OCI-LY7 (cell line): ENCODE measurements around the gene CYP11A1. TPM values are rescaled to one million over a fixed set of nuclear protein-coding genes. Genes with fewer than 3 reads are reported as not detected.

Experiments
- BruUV-seq: library from RNA; stranded (reverse); fragments of 400-500 nt; replicated peaks from 2 replicates; lab custom pipeline; 2021; lab: Mats Ljungman, UMichigan
- CTCF ChIA-PET: fragments of 300-600 bp; sonication (Branson Sonifier 250); formaldehyde crosslinking; loops from one replicate; lab custom pipeline; 2022; ENCODE audit warnings: antibody characterized with exemption; ENCODE audit not compliant: unreplicated experiment; lab: Charles Lee
- POLR2A ChIA-PET: fragments of 300-600 bp; sonication (Branson Sonifier 250); formaldehyde crosslinking; loops from one replicate; lab custom pipeline; 2022; ENCODE audit warnings: antibody characterized with exemption; lab: Charles Lee
- DNase-seq: peaks from one replicate; pipeline ENCODE4 v3.0.0-alpha.2; 2015; ENCODE audit warnings: low spot score
- H2AFZ ChIP-seq: fragments of 200-600 bp; sonication (generic), shearing (Covaris generic); 2 replicates; pipeline ENCODE4 v1.6.1; 2014; ENCODE audit warnings: mild to moderate bottlenecking, antibody characterized with exemption, low read length, moderate library complexity
- H3K27ac ChIP-seq: fragments of 200-600 bp; sonication (generic); 2 replicates; pipeline ENCODE4 v1.5.1; 2014; ENCODE audit warnings: mixed run types, low read depth, mild to moderate bottlenecking, moderate library complexity, low read length, inconsistent platforms; ENCODE audit not compliant: poor library complexity, severe bottlenecking
- H3K36me3 ChIP-seq: fragments of 200-600 bp; sonication (generic); 2 replicates; pipeline ENCODE4 v1.6.1; 2014; ENCODE audit warnings: mild to moderate bottlenecking, antibody characterized with exemption, low read length, moderate library complexity, mixed read lengths; ENCODE audit not compliant: insufficient read depth
- H3K4me1 ChIP-seq: fragments of 200-600 bp; sonication (generic); 2 replicates; pipeline ENCODE4 v1.5.1; 2014; ENCODE audit warnings: mild to moderate bottlenecking, low read length; ENCODE audit not compliant: insufficient read depth, poor library complexity, severe bottlenecking
- H3K4me2 ChIP-seq: fragments of 200-600 bp; sonication (generic); 2 replicates; pipeline ENCODE4 v1.6.1; 2014; ENCODE audit warnings: mild to moderate bottlenecking, low read length
- H3K4me3 ChIP-seq: fragments of 200-600 bp; sonication (generic); 2 replicates; pipeline ENCODE4 v1.5.1; 2014; ENCODE audit warnings: mild to moderate bottlenecking, low read depth, low read length; ENCODE audit not compliant: poor library complexity, severe bottlenecking
- H3K79me2 ChIP-seq: fragments of 200-600 bp; sonication (generic); 2 replicates; pipeline ENCODE4 v1.6.1; 2016; ENCODE audit warnings: low read depth, mild to moderate bottlenecking, low read length, moderate library complexity, mixed read lengths; ENCODE audit not compliant: insufficient read depth
- H3K9me2 ChIP-seq: fragments of 200-600 bp; sonication (generic); 2 replicates; pipeline ENCODE4 v1.6.1; 2016; ENCODE audit warnings: mild to moderate bottlenecking, low read length, mixed read lengths; ENCODE audit not compliant: insufficient read depth
- H3K9me3 ChIP-seq: fragments of 200-600 bp; sonication (generic); 2 replicates; pipeline ENCODE4 v1.6.1; 2014; ENCODE audit warnings: mild to moderate bottlenecking, mixed run types, low read length, mixed read lengths
- H4K20me1 ChIP-seq: fragments of 200-600 bp; sonication (generic); 2 replicates; pipeline ENCODE4 v1.6.1; 2014; ENCODE audit warnings: mild to moderate bottlenecking, antibody characterized with exemption, low read length, moderate library complexity, mixed read lengths; ENCODE audit not compliant: insufficient read depth
- EZH2phosphoT487 ChIP-seq: fragments of 200-600 bp; sonication (generic); IDR thresholded peaks from 2 replicates; pipeline ENCODE4 v1.6.1; 2018; ENCODE audit warnings: low read depth, borderline replicate concordance, mild to moderate bottlenecking, mixed run types, antibody characterized with exemption, low read length, moderate library complexity, mixed read lengths
- intact Hi-C: fragments of 100-400 bp; cut with micrococcal nuclease; formaldehyde crosslinking; loops from one replicate; pipeline ENCODE4 v1.10.0; 2022; ENCODE audit not compliant: unreplicated experiment
- total RNA-seq, 2 experiments: library from RNA; depleted of rRNA in 1 of 2; stranded (reverse); fragments of >200 nt in 1 of 2; shearing (Covaris generic) in 1 of 2; gene quantifications; 2 replicates each; pipeline ENCODE4 v1.2.3, GENCODE V29; 2014 to 2022
- TF ChIP-seq, protein P1 (sequence below): fragments of 200-600 bp; sonication (generic); conservative IDR thresholded peaks from 2 replicates; pipeline ENCODE4 v1.5.1; 2014; ENCODE audit warnings: mild to moderate bottlenecking, antibody characterized with exemption, low read length, moderate library complexity, mixed read lengths

Gene CYP11A1
- total RNA-seq, 2 experiments from 2014 or later: not detected

DNA sequence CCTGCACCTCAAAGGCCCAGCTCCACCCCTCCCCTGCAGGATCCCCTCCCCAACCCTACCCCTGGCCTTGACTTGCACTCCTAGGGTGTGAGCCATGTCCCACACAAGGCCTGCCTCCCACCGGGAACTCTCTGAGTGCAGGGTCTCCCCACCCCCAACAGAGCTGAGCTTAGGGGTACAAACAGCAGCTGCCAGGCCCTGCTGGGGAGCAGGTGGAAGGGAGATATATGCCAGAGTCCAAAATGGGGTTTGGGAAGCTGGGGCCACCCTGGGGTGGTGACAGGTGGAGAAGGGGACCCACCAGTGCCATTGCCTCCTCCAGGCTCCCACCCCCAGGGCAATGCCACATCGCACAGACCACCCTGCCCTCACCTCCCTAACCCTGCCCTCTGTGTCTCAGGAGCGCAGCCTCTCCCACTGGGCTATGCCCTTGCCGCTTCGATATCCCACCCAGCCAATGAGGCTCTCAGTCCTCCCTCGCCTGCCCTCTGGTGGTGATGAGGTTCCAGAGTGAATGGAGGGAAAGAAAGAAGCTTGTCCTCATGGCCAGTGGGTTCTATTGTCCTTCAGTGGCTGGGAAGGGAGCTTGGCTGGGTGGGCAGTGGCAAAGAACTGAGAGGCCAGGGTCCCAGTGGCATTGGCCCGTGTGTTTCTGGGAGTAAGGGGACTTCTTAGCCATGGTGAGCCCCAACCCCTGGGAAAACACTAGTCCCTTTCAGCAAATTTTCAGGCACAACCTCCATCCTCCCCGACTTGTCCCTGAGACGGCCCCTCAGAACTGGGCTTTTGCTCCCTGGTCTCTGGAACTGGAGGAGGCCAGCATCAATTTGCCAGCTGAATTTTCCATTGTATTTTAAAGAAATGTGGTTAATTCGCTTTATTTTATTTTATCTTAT, 46.8 kb downstream of the CYP11A1 start:
- intact Hi-C loops: loop anchor here (5.0 kb wide), 1 partner anchor 348 kb away; no protein-coding TSS in a partner anchor
- ChIA-PET POLR2A (no interaction called here), CTCF (no interaction called here)
- Histone ChIP-seq H3K9me2 (no peaks in the 10 kb centered on the region), H3K27ac (no peak overlapping the region), H2AFZ (no peak overlapping the region), H3K4me3 (no peak overlapping the region), H3K36me3 (no peaks in the 10 kb centered on the region), H4K20me1 (no peaks in the 10 kb centered on the region), H3K4me1 (peaks cover 5% of the 10 kb centered on the region), H3K79me2 (no peaks in the 10 kb centered on the region), H3K4me2 (no peak overlapping the region), H3K9me3 (no peaks in the 10 kb centered on the region)
- peak; percentile 43 for DNase-seq
- BruUV-seq: no TSS peak
- TF ChIP-seq EZH2phosphoT487: no peak
- TF ChIP-seq, protein P1, sequence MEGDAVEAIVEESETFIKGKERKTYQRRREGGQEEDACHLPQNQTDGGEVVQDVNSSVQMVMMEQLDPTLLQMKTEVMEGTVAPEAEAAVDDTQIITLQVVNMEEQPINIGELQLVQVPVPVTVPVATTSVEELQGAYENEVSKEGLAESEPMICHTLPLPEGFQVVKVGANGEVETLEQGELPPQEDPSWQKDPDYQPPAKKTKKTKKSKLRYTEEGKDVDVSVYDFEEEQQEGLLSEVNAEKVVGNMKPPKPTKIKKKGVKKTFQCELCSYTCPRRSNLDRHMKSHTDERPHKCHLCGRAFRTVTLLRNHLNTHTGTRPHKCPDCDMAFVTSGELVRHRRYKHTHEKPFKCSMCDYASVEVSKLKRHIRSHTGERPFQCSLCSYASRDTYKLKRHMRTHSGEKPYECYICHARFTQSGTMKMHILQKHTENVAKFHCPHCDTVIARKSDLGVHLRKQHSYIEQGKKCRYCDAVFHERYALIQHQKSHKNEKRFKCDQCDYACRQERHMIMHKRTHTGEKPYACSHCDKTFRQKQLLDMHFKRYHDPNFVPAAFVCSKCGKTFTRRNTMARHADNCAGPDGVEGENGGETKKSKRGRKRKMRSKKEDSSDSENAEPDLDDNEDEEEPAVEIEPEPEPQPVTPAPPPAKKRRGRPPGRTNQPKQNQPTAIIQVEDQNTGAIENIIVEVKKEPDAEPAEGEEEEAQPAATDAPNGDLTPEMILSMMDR: peak; percentile 76

DNA sequence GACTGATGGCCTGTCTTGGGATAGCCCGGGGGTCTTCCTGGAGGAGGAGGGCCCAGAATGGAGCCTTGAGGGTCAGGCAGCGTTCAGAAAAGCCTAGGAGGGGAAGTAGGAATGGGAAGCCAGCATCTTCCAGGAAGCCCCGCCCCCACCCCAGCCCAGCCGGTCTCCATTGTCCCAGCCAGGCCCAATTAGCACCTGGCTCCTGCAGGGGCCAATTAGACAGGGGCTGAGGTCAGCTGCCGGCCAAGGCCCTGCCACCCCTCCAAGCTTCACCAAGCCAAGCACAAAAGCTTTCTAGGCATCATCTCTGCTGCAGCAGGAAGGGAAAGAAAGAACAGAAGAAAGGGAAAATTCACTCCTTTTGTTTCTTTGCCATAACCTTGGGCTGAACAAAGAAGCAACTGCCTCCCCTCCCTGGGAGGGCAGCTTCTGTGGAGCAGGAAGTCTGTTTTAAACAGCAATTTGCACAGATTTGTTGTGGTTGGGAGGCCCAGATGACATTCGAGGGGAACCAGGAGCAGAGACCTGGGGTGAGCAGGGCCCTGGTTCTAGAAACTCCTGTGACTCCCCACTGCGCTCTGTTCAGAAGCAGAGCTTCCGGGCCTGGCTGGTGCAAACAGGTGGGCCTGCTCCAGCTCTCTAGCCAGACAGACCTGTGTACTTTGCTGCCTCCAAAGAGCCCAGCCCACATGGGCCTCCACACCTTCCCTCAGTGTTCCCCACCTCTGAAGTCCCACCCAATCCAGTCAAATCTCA, 47.7 kb downstream of the CYP11A1 start:
- intact Hi-C loops: loop anchor here (5.0 kb wide), 1 partner anchor 347 kb away; no protein-coding TSS in a partner anchor
- no peaks in the 10 kb centered on the region for H3K9me2 ChIP-seq
- no peak overlapping the region for H3K4me3 ChIP-seq
- BruUV-seq: no TSS peak
- no peaks in the 10 kb centered on the region for H3K36me3 ChIP-seq
- no peak overlapping the region for H3K27ac ChIP-seq
- DNase-seq: no peak
- H3K4me2 ChIP-seq: no peak overlapping the region
- no peaks in the 10 kb centered on the region for H3K9me3 ChIP-seq
- ChIA-PET CTCF (no interaction called here), POLR2A (no interaction called here)
- peaks cover 11% of the 10 kb centered on the region for H3K4me1 ChIP-seq
- no peak for TF ChIP-seq EZH2phosphoT487
- TF ChIP-seq, protein P1: no peak
- no peaks in the 10 kb centered on the region for H4K20me1 ChIP-seq
- no peaks in the 10 kb centered on the region for H3K79me2 ChIP-seq
- H2AFZ ChIP-seq: no peak overlapping the region
